C4-2B (cell line): ENCODE measurements around the gene BIN1.
A peak's percentile ranks its signal among the peaks of the same experiment; 100 is the strongest.

Experiments used
- H3K27ac ChIP-seq: fragments of 450-650 bp; 2 replicates; pipeline ENCODE4 v1.5.1; 2017
- ZFX ChIP-seq: fragments of 450-650 bp; IDR thresholded peaks from 2 replicates; pipeline ENCODE4 v1.6.1; 2017
- TF ChIP-seq, protein P1 (sequence below): fragments of 450-650 bp; conservative IDR thresholded peaks from 2 replicates; pipeline ENCODE4 v1.5.1; 2017; ENCODE audit warnings: mild to moderate bottlenecking

BIN1 gene

DNA sequence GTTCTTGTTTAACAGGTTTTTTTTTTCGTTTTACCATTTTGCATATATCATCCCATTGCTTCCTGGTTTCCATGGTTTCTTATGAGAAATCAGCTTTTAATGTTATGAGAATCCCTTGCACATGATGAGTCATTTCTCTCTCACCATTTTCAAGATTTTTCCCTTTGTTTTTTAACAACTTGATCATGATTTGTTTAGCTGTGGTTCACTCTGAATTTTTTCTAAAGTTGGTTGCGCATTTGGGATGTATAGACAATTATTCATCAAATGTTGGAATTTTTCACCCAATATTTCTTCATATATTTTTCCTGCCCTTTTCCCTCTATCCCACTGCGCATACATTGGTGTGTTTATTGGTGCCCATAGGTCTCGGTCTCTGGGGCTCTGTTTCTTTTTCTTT is 42.4 kb upstream of the BIN1 start:
- TF ChIP-seq ZFX, result no peak
- TF ChIP-seq, protein P1, sequence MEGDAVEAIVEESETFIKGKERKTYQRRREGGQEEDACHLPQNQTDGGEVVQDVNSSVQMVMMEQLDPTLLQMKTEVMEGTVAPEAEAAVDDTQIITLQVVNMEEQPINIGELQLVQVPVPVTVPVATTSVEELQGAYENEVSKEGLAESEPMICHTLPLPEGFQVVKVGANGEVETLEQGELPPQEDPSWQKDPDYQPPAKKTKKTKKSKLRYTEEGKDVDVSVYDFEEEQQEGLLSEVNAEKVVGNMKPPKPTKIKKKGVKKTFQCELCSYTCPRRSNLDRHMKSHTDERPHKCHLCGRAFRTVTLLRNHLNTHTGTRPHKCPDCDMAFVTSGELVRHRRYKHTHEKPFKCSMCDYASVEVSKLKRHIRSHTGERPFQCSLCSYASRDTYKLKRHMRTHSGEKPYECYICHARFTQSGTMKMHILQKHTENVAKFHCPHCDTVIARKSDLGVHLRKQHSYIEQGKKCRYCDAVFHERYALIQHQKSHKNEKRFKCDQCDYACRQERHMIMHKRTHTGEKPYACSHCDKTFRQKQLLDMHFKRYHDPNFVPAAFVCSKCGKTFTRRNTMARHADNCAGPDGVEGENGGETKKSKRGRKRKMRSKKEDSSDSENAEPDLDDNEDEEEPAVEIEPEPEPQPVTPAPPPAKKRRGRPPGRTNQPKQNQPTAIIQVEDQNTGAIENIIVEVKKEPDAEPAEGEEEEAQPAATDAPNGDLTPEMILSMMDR, result no peak
- no peak overlapping the region for H3K27ac ChIP-seq

DNA sequence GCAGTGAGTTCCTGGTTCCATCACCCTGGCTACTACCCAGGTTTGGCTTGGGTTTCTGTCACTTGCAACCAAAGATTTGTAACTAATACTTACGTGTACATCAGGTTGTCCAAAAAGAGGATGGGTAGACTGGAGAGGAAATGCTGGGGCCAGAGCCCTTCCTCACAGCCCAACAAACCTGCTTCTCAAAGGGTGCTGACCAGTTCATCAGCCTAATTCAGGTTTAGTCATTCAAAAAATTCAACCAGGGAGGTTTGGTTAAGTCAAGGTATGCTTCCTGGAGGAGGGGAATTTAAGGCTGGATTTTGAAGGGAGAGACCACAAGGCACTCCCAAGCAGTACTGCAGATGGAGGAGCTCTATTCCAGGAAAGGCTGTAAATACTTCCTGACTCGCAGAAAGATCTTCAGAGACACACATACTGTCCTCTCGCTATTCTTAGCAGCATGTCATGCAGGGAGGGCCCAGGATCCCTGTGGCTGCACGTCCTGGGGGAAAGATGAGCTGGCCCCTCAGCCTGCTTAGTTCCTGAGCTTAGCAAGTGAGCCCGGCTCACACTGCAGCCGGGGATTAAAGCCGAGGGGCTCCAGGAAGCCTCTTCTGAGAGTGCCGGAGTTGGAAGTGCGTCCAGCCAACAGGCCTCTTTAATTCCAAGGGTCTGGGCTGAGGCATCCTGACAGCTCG is 40.0 kb upstream of the BIN1 start:
- TF ChIP-seq, protein P1, result no peak
- TF ChIP-seq ZFX, result no peak
- no peak overlapping the region for H3K27ac ChIP-seq

DNA sequence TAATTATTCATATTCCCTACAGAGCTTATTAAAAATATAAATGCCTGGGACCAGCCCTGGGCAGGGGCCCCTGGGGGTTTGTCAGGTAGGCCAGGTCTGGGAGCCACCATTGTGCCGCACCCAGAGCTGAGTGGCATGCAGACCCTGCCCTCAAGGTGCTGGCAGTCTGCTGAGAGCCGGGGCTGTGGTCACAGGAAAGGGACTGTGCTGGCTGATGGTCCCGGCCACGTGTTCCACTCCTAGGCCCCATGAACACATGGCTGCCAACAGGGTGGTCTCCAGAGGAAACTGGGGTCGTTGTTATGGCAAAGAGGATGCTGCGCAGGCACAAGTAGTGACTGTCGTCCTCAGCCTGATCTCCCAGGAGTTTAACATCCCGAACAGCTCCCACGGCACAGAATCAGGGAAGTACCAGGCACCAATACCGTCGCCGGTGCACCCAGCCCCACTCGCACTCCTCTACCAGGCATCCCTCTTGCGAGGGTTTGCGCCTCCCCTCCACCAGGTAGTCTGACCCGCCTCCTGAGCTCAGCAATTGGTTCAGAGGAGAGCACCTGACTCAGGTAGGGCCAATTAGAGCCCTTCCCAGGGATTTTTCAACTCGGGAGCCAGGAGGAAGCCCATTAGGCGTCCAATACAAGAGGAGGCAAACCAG is 39.2 kb upstream of the BIN1 start:
- TF ChIP-seq ZFX, result no peak
- TF ChIP-seq, protein P1, result no peak
- no peak overlapping the region for H3K27ac ChIP-seq

DNA sequence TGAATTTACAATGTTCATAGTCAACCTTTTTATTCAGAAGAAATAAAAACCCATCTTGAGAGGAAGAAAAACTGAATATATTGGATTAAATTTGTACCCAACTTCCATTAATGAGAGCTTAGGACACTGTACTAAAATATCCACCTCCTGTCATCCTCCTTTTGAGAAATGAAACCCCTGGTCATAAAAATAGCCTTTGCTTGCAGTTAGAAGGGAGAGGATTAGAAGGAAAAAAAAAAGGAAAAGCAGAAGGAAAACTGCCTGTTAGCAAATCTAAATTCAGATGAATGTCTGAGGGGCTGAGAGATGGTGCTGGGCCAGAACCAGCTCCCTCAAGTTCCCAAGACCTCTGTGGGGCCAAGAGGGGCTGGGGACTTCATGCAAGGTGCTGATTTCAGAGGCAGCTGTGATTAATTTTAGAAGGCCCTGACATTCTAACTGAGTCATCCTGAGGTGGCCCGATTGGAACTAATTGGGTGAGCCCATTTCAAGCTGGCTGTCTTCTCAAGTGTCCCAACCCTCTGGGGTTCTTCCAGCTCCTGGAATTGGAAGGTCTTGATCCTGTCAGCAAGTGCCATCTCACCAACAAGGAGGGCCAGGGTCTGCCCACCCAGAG is 38.4 kb upstream of the BIN1 start:
- no peak overlapping the region for H3K27ac ChIP-seq
- TF ChIP-seq, protein P1, result no peak
- TF ChIP-seq ZFX, result no peak

DNA sequence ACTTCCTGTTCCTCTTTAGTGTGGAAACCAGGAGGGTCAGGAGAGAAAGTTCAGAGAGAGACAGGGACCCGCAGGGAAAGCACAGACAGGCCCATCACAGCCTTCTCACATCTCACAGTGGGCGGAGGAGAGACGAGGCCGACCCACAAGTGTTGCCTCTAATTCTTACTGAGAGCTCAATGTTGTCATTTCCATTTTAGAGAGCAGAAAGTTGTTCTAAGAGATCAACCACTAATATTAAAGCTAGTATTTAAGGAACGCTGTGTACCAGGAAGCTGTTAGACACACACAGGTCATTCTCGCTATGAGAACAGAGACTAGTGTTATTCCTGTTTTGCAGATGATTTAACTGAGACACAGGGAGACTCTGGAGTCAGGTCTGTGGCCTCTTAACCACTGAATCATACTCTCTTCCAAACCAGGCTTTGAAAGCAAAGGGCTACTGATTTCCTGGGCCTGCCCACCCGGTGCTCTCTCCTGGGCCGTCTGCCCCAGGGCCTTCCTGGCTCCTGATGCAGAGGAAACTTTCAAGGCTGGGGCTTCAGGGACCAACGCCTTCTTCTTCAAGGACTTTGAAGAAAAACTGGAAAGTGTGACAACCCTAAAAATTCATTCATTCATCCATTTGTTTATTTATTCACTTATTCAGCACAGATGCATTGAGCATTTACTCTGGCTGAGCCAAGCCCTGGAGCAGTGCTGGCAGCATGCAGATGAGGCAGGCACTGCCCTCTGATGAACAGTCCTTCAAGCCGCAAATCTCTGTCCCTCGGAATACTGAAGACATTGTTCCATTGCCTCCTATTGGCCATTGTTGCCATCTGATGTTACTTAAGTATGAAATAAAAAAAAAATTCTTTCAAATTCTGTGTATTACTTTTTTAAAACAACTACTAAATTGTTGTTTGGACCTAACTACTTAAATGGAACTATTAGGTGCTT is 37.2 kb upstream of the BIN1 start:
- TF ChIP-seq, protein P1, result no peak
- no peak for TF ChIP-seq ZFX
- peak overlapping the region; percentile 68 for H3K27ac ChIP-seq

DNA sequence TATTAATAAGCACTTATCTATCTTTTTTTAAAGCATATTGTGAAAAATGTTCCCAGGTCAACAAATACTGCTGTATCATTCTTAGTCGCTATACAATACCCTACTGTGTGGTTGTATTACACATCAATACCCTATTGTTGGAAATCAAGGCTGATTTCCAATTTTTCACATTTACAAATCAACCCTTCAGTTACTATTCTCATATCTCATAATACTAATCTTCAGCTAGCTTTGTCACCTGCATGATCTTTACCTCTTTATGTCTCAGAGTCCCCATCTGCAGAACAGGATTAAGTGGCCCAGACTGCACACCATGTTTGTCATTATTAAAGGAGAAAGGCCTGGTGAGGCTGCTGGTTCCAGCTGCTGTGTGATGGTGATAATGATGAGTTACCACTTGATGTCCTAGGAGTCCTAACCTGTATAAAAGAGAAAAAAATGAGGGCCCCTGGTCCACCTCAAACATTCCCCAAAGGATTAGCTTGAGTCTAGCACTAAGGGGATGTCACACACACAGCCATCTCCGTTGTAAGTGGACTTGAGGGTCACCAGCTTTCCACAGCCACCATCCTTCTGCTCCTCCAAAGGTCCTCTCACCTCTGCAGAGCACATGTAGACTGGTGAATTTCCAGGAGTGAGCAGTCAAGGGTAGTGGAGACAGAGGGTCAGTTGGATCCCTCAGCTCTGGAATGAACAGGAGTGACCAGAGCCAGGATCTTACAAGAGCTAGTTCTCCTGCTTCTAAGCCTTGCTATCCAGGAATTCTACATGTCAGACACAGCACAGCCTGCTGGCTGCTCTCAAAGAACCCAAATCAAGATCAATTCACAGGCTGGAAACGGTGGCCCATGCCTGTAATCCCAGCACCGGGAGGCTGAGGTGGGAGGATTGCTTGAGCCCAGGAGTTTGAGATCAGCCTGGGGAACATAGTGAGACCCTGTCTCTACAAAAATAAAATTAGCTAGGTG is 36.0 kb upstream of the BIN1 start:
- peak overlapping the region; percentile 68 for H3K27ac ChIP-seq
- TF ChIP-seq, protein P1, result no peak
- TF ChIP-seq ZFX, result no peak
